Activated naive CD4-positive, alpha-beta T cell treated with anti-CD3 and anti-CD28 coated beads for 36 hours (primary cell): ENCODE data around the gene ASIC1. TPM values are rescaled to one million over a fixed set of nuclear protein-coding genes. Genes with fewer than 3 reads are reported as not detected.
"Not testable (repeated sequence)": the region's sequence is repeated elsewhere in the genome, so short reads cannot be mapped to it uniquely, and the experiment has no call there.

Source experiments
- CTCF ChIA-PET: fragments of 350-600 bp; sonication (Branson Sonifier 250); formaldehyde crosslinking; loops from one replicate; lab custom pipeline; 2021; ENCODE audit warnings: antibody characterized with exemption; lab: Charles Lee
- DNase-seq: peaks from one replicate; pipeline ENCODE4 v3.0.0-alpha.2; 2020
- H3K27ac Mint-ChIP-seq: one replicate; pipeline ENCODE4 v1.8.0; 2021; ENCODE audit warnings: mild to moderate bottlenecking, mixed read lengths
- H3K27me3 Mint-ChIP-seq: one replicate; pipeline ENCODE4 v1.8.0; 2021; ENCODE audit warnings: low read depth, mixed read lengths
- H3K36me3 Mint-ChIP-seq: one replicate; pipeline ENCODE4 v1.8.0; 2021; ENCODE audit warnings: low read depth, mixed read lengths
- H3K4me1 Mint-ChIP-seq: one replicate; pipeline ENCODE4 v1.8.0; 2021; ENCODE audit warnings: low read depth, mixed read lengths
- H3K4me3 Mint-ChIP-seq: one replicate; pipeline ENCODE4 v1.8.0; 2021; ENCODE audit warnings: mild to moderate bottlenecking, moderate library complexity, mixed read lengths
- H3K9me3 Mint-ChIP-seq: one replicate; pipeline ENCODE4 v1.8.0; 2021; ENCODE audit warnings: mixed read lengths
- intact Hi-C: fragments of 100-400 bp; cut with micrococcal nuclease; formaldehyde crosslinking; loops from one replicate; pipeline ENCODE4 v1.15.1; 2023
- total RNA-seq, 2 experiments: library from RNA; stranded (reverse); gene quantifications; one replicate each; pipeline ENCODE4 v1.2.3, GENCODE V29; 2021

ASIC1 gene
- total RNA-seq, 2 experiments from 2014 or later: 3.2 to 3.7 TPM

GRCh38 chr12:50078281-50078680, 20.9 kb downstream of the ASIC1 start:
- CTCF ChIA-PET: interaction anchor here (2.0 to 2.5 kb wide), 2 partner anchors 33 to 95 kb away, joined by 6 to 12 read pairs; partner anchors contain the start of gene COX14
- Mint-ChIP-seq H3K27me3 (no peaks in the 10 kb centered on the region), H3K36me3 (no peaks in the 10 kb centered on the region), H3K27ac (no peak overlapping the region), H3K9me3 (no peaks in the 10 kb centered on the region), H3K4me1 (peaks cover 4% of the 10 kb centered on the region), H3K4me3 (no peak overlapping the region)
- intact Hi-C loops: no loop called here
- no peak for DNase-seq

DNA sequence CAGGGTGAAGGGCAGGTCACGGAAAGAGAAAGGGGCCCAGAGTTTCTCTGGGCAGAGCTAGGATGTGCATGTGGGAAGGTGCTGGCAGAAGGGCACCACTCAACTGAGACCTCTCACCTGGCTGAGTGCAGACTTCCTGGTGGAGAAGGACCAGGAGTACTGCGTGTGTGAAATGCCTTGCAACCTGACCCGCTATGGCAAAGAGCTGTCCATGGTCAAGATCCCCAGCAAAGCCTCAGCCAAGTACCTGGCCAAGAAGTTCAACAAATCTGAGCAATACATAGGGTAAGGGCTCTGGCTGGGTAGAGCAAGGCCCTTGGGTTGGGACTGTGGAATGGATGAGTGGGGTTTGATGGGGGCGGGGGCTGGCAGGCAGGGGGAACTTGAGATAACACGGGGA, 22.4 kb downstream of the ASIC1 start:
- no peaks in the 10 kb centered on the region for H3K9me3 Mint-ChIP-seq
- no peak for DNase-seq
- no peaks in the 10 kb centered on the region for H3K27me3 Mint-ChIP-seq
- H3K4me3 Mint-ChIP-seq: no peak overlapping the region
- H3K4me1 Mint-ChIP-seq: peaks cover 10% of the 10 kb centered on the region
- intact Hi-C loops: no loop called here
- CTCF ChIA-PET: interaction anchor here (1.0 to 6.3 kb wide), 4 partner anchors 8 to 52 kb away, joined by 3 to 43 read pairs (median 8); partner anchors contain the start of gene COX14
- H3K36me3 Mint-ChIP-seq: no peaks in the 10 kb centered on the region
- H3K27ac Mint-ChIP-seq: no peak overlapping the region

- no peak for DNase-seq
- no peaks in the 10 kb centered on the region for H3K27me3 Mint-ChIP-seq
- intact Hi-C loops: no loop called here
- H3K4me1 Mint-ChIP-seq: peaks cover 16% of the 10 kb centered on the region
- H3K27ac Mint-ChIP-seq: no peak overlapping the region
- no peak overlapping the region for H3K4me3 Mint-ChIP-seq
- no peaks in the 10 kb centered on the region for H3K9me3 Mint-ChIP-seq
- CTCF ChIA-PET: interaction anchor here (0.7 to 6.3 kb wide), 4 partner anchors 11 to 92 kb away, joined by 3 to 43 read pairs (median 4); no protein-coding TSS in a partner anchor
- H3K36me3 Mint-ChIP-seq: no peaks in the 10 kb centered on the region
Measured at GRCh38 chr12:50081096-50081808, 23.9 kb downstream of the ASIC1 start.

GRCh38 chr12:50082644-50083043, 25.2 kb downstream of the ASIC1 start:
- Mint-ChIP-seq H3K9me3 (no peaks in the 10 kb centered on the region), H3K36me3 (no peaks in the 10 kb centered on the region), H3K4me1 (peaks cover 28% of the 10 kb centered on the region), H3K27ac (no peak overlapping the region), H3K4me3 (no peak overlapping the region), H3K27me3 (no peaks in the 10 kb centered on the region)
- CTCF ChIA-PET: interaction anchor here (0.9 to 6.3 kb wide), 4 partner anchors 12 to 85 kb away, joined by 3 to 50 read pairs (median 24); partner anchors contain the start of genes CERS5 and COX14
- peak; percentile 24 for DNase-seq
- intact Hi-C loops: no loop called here

DNA sequence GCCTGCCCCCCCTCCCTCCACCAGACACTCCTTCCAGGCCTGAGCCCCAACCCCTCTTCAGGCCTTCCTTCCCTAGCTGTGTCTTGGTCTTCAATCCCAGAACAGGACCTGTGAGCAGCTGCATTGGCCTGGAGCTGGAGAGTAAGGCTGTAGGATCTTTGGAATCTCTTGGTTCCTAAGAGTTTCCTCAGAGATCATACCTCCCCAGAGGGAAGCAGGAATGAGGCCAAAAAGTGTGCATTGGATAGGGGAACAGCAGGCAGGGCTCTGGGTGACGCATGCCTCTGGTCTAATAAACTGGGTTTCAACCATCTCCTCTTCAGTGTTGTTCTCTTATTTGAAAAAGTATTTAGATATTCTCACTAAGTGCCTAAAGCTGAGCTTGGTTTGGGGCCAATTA, 25.9 kb downstream of the ASIC1 start:
- peak overlapping the region; percentile 69 for H3K27ac Mint-ChIP-seq
- H3K4me1 Mint-ChIP-seq: peaks cover 34% of the 10 kb centered on the region
- peaks cover under 1% of the 10 kb centered on the region for H3K36me3 Mint-ChIP-seq
- CTCF ChIA-PET: interaction anchor here (0.9 to 6.3 kb wide), 4 partner anchors 13 to 84 kb away, joined by 3 to 50 read pairs (median 26); partner anchors contain the start of genes CERS5 and COX14
- intact Hi-C loops: no loop called here
- peak overlapping the region; percentile 61 for H3K4me3 Mint-ChIP-seq
- no peak for DNase-seq
- no peaks in the 10 kb centered on the region for H3K27me3 Mint-ChIP-seq
- no peaks in the 10 kb centered on the region for H3K9me3 Mint-ChIP-seq

DNA sequence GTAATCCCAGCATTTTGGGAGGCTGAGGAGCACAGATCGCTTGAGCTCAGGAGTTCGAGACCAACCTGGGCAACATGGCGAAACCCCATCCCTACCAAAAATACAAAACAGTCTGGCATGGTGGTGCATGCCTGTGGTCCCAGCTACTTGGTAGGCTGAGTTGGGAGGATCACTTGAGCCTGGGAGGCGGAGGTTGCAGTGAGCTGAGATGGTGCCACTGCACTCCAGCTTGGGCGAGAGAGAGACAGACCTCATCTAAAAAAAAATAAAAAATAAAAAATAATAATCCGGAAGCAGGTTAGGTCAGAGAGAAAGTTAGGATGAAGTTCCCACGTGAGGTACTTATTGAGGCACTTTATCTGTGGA, 27.0 kb downstream of the ASIC1 start:
- intact Hi-C loops: not testable (repeated sequence)
- H3K4me1 Mint-ChIP-seq: peaks cover 42% of the 10 kb centered on the region

GRCh38 chr12:50084775-50085614, 27.6 kb downstream of the ASIC1 start, which contains the start of gene SMARCD1:
SMARCD1 (plus strand) TSS chr12:50085342; CDS start chr12:50085370, 28 bp downstream.
- peak; percentile 88 for DNase-seq
- Mint-ChIP-seq H3K36me3 (peaks cover 10% of the 10 kb centered on the region), H3K27me3 (no peaks in the 10 kb centered on the region), H3K9me3 (no peaks in the 10 kb centered on the region), H3K4me1 (peaks cover 42% of the 10 kb centered on the region), H3K27ac (peak within 1 kb of the TSS; percentile 93), H3K4me3 (peak within 1 kb of the TSS; percentile 89)
- CTCF ChIA-PET: interaction anchor here (0.8 to 6.3 kb wide), 17 partner anchors 9 to 226 kb away, joined by 3 to 50 read pairs (median 5); partner anchors contain the start of genes CERS5, COX14 and RACGAP1
- intact Hi-C loops: loop anchor here (1.0 to 5.0 kb wide), 3 partner anchors 26 to 82 kb away; partner anchors contain the start of gene CERS5

More for the DNA sequence above, 27.0 kb downstream of the ASIC1 start:
- peak overlapping the region; percentile 89 for H3K4me3 Mint-ChIP-seq
- H3K27me3 Mint-ChIP-seq, H3K9me3 Mint-ChIP-seq, H3K36me3 Mint-ChIP-seq, DNase-seq: not testable (repeated sequence)
- H3K27ac Mint-ChIP-seq: peak overlapping the region; percentile 93
- CTCF ChIA-PET: interaction anchor here (0.8 to 6.3 kb wide), 15 partner anchors 8 to 226 kb away, joined by 3 to 50 read pairs (median 5); partner anchors contain the start of genes CERS5, COX14 and RACGAP1

- intact Hi-C loops: loop anchor here (1.0 to 5.0 kb wide), 3 partner anchors 26 to 82 kb away; partner anchors contain the start of gene CERS5
- no peak for DNase-seq
- peaks cover 42% of the 10 kb centered on the region for H3K4me1 Mint-ChIP-seq
- no peaks in the 10 kb centered on the region for H3K27me3 Mint-ChIP-seq
- no peaks in the 10 kb centered on the region for H3K9me3 Mint-ChIP-seq
- CTCF ChIA-PET: interaction anchor here (0.8 to 6.3 kb wide), 9 partner anchors 9 to 140 kb away, joined by 3 to 50 read pairs (median 8); partner anchors contain the start of gene COX14
- H3K27ac Mint-ChIP-seq: peak overlapping the region; percentile 81
- peaks cover 13% of the 10 kb centered on the region for H3K36me3 Mint-ChIP-seq
- H3K4me3 Mint-ChIP-seq: peak overlapping the region; percentile 89
Measured at GRCh38 chr12:50085615-50086072, 28.2 kb downstream of the ASIC1 start.

- H3K4me1 Mint-ChIP-seq: peaks cover 42% of the 10 kb centered on the region
- H3K27ac Mint-ChIP-seq: peak overlapping the region; percentile 81
- H3K36me3 Mint-ChIP-seq: peaks cover 15% of the 10 kb centered on the region
- CTCF ChIA-PET: interaction anchor here (0.8 to 4.1 kb wide), 5 partner anchors 10 to 45 kb away, joined by 3 to 50 read pairs (median 8); partner anchors contain the start of gene COX14
- no peaks in the 10 kb centered on the region for H3K27me3 Mint-ChIP-seq
- DNase-seq: no peak
- intact Hi-C loops: loop anchor here (5.0 kb wide), 1 partner anchor 46 kb away; no protein-coding TSS in a partner anchor
- H3K4me3 Mint-ChIP-seq: peak overlapping the region; percentile 89
- H3K9me3 Mint-ChIP-seq: no peaks in the 10 kb centered on the region
Measured at GRCh38 chr12:50086148-50086547, 28.8 kb downstream of the ASIC1 start.

GRCh38 chr12:50087151-50087550, 29.8 kb downstream of the ASIC1 start:
- intact Hi-C loops: loop anchor here (5.0 kb wide), 1 partner anchor 45 kb away; no protein-coding TSS in a partner anchor
- CTCF ChIA-PET: interaction anchor here (0.6 to 5.6 kb wide), 13 partner anchors 17 to 272 kb away, joined by 3 to 60 read pairs (median 4); partner anchors contain the start of genes CERS5 and COX14
- Mint-ChIP-seq H3K4me3 (no peak overlapping the region), H3K27me3 (no peaks in the 10 kb centered on the region), H3K4me1 (peaks cover 40% of the 10 kb centered on the region), H3K9me3 (no peaks in the 10 kb centered on the region), H3K27ac (peak overlapping the region; percentile 81), H3K36me3 (peaks cover 22% of the 10 kb centered on the region)
- no peak for DNase-seq

- Mint-ChIP-seq H3K27me3 (no peaks in the 10 kb centered on the region), H3K9me3 (no peaks in the 10 kb centered on the region), H3K36me3 (peaks cover 22% of the 10 kb centered on the region), H3K27ac (peak overlapping the region; percentile 81), H3K4me3 (peak overlapping the region; percentile 37), H3K4me1 (peaks cover 40% of the 10 kb centered on the region)
- no peak for DNase-seq
- CTCF ChIA-PET: interaction anchor here (0.7 to 5.6 kb wide), 19 partner anchors 8 to 272 kb away, joined by 3 to 60 read pairs (median 4); partner anchors contain the start of genes CERS5, COX14 and GPD1
- intact Hi-C loops: loop anchor here (1.0 to 5.0 kb wide), 2 partner anchors 44 to 87 kb away; no protein-coding TSS in a partner anchor
Measured at GRCh38 chr12:50087995-50088394, 30.6 kb downstream of the ASIC1 start.
